ENCODE data around the gene ANGPT4. TPM values are rescaled to one million over a fixed set of nuclear protein-coding genes. Genes with fewer than 3 reads are reported as not detected.
A peak's percentile ranks its signal among the peaks of the same experiment; 100 is the strongest.
"Not testable (repeated sequence)": the region's sequence is repeated elsewhere in the genome, so short reads cannot be mapped to it uniquely, and the experiment has no call there.

The ANGPT4 gene
- polyA plus RNA-seq, 3 donors: 0.30 to 4.2 (median 1.5) TPM

DNA sequence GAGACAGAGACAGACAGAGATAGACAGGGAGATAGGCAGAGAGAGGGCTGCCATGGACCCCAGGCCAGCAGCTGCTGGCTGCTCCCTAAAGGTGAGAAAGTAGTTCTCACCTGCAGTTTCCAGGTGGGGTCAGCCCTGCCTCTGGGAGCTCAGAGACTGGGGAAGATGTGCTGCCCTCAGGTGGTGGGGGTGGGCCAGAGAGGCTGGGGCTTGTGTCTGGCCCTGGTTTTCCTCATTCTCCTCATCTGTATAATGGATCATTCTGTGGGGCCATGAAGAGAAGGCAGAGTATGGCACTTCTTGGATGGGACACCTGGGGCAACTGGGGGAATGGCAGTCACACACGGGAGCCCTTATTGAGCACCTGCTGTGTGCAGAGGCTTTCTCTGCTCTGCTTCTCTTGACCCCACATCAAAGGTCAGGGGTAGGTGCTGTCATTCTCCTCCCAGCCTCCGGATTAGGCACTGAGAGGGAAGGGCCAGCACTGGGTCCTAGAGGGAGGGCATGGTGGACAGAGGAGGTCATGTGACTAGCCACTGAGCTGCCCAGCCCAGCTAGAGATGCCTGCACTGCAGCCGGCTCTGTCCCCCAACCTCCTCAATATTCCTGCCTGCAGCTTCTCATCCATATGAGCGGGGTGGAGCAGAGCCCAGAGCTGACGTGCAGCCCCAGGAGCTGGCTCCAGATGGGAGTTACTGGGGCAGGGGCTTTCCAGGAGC, 4.1 kb downstream of the ANGPT4 start:
- no peak overlapping the region for H3K27ac ChIP-seq (ENCODE audit: low read depth, low read length)
- 55 to 65% (median 56%) methylated on average over 5 of the region's 5 CpGs for WGBS, 3 donors

DNA sequence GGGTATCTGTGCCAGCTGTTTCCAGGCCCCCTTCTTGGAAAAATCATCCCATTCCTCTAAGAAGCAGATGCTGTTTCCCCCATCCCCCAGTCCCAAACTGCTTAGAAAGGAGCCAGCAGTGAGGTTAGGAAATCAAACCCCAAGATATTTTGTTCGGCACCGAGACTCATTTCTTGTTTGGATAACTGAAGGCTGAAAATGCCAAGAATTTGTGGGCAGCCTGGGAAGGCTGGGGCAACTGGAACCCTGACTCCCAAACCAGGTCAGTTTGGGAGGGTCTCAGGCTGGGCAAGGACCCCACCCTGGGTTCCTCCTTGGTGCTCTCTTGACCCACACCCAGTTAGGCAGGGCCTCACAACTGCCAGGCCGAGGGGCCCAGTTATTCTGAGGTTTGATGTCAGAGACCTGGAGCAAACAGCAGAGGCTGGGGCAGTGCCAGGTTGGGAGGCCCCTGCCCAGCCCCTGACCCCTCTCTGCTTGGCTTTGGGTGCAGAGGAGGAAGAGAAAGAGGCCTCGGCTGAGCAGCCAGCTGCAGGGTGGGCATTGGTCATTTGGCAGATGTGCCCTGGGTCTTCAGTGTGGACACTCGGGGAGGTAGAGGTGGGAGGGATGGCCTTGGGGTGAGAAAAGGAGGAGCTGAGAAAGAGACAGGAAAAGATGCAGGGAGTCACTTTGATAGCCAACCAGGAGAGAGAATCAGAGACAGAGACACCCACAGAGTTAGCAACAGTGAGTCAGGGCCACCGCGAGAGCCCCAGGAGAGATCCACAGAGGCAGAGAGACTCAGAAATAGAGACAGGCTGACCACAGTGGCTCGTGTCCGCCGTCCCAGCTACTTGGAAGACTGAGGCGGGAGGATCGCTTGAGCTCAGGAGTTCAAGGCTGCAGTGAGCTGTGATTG, 5.0 kb downstream of the ANGPT4 start:
- no peak overlapping the region for H3K27ac ChIP-seq (ENCODE audit: low read depth, low read length)

GRCh38 chr20:910132-910869, 5.8 kb downstream of the ANGPT4 start:
- 42 to 44% (median 42%) methylated on average over 9 of the region's 9 CpGs for WGBS, 3 donors

More for the DNA sequence above, 5.0 kb downstream of the ANGPT4 start:
- WGBS, 3 donors: 46 to 54% (median 47%) methylated on average over 12 of the region's 12 CpGs

DNA sequence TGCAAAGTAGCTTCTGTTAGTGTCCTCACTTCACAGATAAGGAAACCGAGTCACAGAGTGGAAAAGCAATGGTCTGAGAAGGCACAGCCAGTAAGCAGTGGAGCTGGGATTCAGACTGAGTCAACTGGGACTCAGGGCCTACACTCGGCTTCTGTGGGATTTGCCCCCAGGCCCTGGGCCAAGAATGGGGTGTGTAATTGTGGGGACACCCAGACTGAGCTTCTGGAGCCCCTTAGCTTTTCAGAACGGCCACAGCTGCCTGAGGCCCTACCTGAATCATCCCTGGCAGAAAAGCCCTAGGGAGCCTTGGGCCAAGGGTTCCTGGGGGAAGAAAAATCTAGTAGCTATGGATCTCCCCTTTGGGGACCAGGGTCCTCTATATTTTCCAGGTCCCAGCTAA, 6.5 kb downstream of the ANGPT4 start:
- H3K27ac ChIP-seq (ENCODE audit: low read depth, low read length): no peak overlapping the region
- 71 to 82% (median 79%) methylated on average over 3 of the region's 3 CpGs for WGBS, 3 donors

More at GRCh38 chr20:910132-910869, 5.8 kb downstream of the ANGPT4 start:
- no peak overlapping the region for H3K27ac ChIP-seq (ENCODE audit: low read depth, low read length)

- 49 to 76% (median 59%) methylated on average over 4 of the region's 4 CpGs for WGBS, 3 donors
- no peak overlapping the region for H3K27ac ChIP-seq (ENCODE audit: low read depth, low read length)
Measured at GRCh38 chr20:906703-907270, 9.3 kb downstream of the ANGPT4 start.

GRCh38 chr20:906001-906520, 10.1 kb downstream of the ANGPT4 start:
- H3K27ac ChIP-seq (ENCODE audit: low read depth, low read length): no peak overlapping the region
- WGBS, 3 donors: 69 to 85% (median 78%) methylated on average over 6 of the region's 6 CpGs

DNA sequence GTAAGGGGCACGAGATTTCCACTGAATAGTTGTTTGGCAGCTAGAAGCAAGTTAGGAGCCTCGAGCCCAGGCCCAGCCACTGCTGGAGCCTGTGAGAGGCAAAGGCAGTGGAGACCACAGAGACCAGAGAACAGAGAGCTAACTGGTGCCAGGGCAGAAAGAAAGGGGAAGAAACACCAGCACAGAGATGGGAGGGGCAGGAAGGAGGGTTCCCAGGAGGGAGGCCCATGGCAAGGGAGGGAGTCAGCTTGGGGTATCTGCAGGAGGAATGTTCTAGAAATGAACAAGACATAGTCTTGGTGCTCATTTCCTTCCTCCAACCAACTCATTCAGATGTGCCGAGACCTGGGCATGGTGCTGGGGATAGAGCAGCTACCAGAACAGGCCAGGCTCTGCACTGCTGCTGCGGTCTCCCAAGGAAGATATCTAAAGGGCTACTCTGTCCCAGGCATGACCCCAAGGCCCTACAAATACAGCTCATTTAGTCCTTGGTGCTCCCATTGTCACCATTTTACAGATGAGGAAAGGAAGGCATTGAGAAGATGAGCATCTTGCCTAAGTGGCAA, 10.7 kb downstream of the ANGPT4 start:
- 35 to 59% (median 45%) methylated on average over 4 of the region's 4 CpGs for WGBS, 3 donors
- H3K27ac ChIP-seq (ENCODE audit: low read depth, low read length): no peak overlapping the region

GRCh38 chr20:904039-904545, 12.0 kb downstream of the ANGPT4 start:
- no peak overlapping the region for H3K27ac ChIP-seq (ENCODE audit: low read depth, low read length)
- WGBS, 3 donors: 73 to 79% (median 78%) methylated on average over 2 of the region's 2 CpGs

DNA sequence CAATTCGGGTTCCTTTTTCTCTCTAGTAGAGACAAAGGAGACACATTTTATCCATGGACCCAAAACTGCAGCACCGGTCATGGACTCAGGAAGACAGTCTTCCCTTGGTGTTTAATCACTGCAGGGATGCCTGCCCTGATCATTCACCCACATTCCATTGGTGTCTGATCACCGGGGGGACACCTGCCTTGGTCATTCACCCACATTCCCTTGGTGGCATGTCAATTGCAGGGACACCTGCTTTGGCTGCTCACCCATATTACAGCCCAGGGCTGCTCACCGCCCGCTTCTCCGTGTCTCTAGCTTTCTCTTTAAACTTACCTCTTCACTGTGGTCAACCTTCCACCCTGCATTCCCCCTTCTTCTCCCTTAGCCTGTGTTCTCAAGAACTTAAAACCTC, 18.7 kb downstream of the ANGPT4 start:
- H3K27ac ChIP-seq (ENCODE audit: low read depth, low read length): not testable (repeated sequence)
- 79 to 94% (median 94%) methylated on average over 6 of the region's 6 CpGs for WGBS, 3 donors

DNA sequence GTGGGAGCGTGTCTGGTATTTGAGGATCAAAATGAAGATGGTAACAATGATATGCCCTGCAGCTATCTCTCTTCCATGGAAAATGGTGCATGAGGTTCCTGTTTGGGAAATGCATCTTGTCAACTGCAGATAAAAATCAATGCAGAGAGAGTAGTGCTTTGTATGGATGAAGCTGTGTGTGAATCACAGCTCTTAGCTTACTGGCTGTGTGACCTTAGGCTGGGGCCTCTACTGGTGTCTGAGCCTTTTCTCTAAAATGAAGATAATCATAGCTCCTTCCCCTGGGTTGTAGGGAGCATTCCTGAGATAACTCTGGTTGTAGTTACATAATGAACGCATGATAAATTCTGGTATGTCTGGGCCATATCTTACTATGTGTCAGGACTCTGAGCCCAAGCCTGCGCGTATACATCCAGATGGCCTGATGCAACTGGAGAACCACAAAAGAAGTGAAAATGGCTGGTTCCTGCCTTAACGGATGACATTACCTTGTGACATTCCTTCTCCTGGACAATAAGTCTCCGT, 19.6 kb downstream of the ANGPT4 start:
- 83 to 94% (median 92%) methylated on average over 6 of the region's 6 CpGs for WGBS, 3 donors
- H3K27ac ChIP-seq (ENCODE audit: low read depth, low read length): no peak overlapping the region

GRCh38 chr20:892371-892770, 23.8 kb downstream of the ANGPT4 start:
- WGBS, 3 donors: 70 to 80% (median 78%) methylated on average over 5 of the region's 5 CpGs
- not testable (repeated sequence) for H3K27ac ChIP-seq (ENCODE audit: low read depth, low read length)

GRCh38 chr20:891706-892080, 24.4 kb downstream of the ANGPT4 start:
- peak overlapping the region; percentile 3 for H3K27ac ChIP-seq (ENCODE audit: low read depth, low read length)
- WGBS, 3 donors: 53 to 60% (median 53%) methylated on average over 4 of the region's 4 CpGs

DNA sequence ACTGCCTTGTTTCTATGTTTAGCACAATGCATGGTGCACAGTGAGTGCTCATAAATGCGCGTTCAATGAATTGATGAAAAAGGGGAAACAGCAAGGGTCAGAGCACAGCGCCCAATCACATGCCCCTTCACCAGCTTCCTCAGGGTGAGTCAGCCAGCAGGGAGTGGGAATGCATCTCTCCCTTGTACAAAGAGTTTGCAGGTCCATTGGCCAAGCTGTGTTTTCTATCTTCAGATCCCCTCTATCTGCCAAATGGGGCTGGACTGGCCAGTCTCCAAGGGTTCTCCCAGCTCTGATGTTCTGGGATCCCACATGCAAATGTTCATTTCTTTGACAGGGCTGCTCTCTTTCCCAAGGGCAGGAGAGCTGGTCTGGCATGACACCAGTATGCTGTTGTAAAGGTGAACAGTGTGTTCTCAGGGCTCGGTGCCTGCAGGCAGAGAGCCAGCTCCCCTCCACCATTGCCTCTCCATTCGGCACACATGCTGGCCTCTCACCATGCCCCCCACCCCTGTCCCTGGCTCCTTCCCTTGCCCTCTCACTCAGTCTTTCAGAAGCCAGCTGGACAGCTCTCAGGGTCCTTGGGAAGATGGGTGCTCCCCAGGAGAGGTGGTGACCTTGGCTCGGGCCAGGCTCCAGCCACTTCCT, 25.0 kb downstream of the ANGPT4 start:
- 34 to 42% (median 40%) methylated on average over 6 of the region's 6 CpGs for WGBS, 3 donors
- H3K27ac ChIP-seq (ENCODE audit: low read depth, low read length): peak overlapping the region; percentile 3

DNA sequence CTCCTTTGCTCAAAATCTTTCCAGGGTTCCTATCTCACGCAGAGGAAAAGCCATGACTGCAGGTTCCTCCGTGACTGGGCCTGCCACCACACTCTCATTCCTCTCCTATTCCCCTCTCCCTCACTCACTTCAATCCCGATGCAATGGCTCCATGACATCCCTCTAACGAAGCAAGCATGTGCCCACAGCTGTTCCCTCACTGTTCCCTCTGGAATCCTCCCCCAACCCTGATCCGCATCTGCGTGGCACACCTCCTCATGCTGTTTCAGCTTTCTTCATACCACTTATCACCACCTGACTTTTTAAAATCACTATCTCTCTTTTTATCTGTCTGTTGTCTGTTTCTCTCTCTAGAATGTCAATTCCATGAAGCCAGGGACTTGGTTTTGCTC, 25.5 kb downstream of the ANGPT4 start:
- no peak overlapping the region for H3K27ac ChIP-seq (ENCODE audit: low read depth, low read length)
- 64 to 78% (median 64%) methylated on average over 6 of the region's 6 CpGs for whole genome bisulfite sequencing, 3 donors

- 63 to 80% (median 75%) methylated on average over 10 of the region's 10 CpGs for WGBS, 3 donors
Measured at GRCh38 chr20:889932-890463, 26.1 kb downstream of the ANGPT4 start.

GRCh38 chr20:889106-889505, 27.0 kb downstream of the ANGPT4 start:
- H3K27ac ChIP-seq (ENCODE audit: low read depth, low read length): no peak overlapping the region
- WGBS, 3 donors: 59 to 69% (median 68%) methylated on average over 5 of the region's 5 CpGs

More at GRCh38 chr20:889932-890463, 26.1 kb downstream of the ANGPT4 start:
- no peak overlapping the region for H3K27ac ChIP-seq (ENCODE audit: low read depth, low read length)

DNA sequence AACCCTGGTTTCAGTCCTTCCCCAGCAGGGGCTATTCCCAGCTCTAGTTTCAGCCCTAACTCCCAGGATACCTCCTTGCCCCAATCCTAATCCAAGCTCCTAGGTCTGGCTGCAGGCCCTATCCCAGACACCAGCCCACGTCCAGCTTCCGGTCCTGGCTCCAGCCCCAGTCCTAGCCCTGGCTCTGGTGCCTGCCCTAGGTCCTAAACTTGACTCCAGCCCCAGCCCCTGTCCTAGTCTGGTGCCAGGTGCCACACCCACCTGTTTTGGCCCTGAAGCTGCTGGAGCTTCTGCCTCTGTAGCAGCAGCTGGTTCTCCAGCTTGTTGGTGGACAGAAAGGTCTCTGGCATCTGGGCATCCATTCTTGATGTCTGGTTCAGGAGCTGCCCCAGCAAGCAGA, 28.1 kb downstream of the ANGPT4 start:
- H3K27ac ChIP-seq (ENCODE audit: low read depth, low read length): no peak overlapping the region
- 45 to 67% (median 54%) methylated on average over 2 of the region's 2 CpGs for WGBS, 3 donors
